ENCODE results near the gene FBH1. TPM values are rescaled to one million over a fixed set of nuclear protein-coding genes. Genes with fewer than 3 reads are reported as not detected.

Gene FBH1
- total and polyA plus RNA-seq, 9 of the 15 experiments (the other 6 are each of a cell fraction or from before 2014, with no cell fraction given) = 13.4 to 108 (median 77.8) TPM

DNA sequence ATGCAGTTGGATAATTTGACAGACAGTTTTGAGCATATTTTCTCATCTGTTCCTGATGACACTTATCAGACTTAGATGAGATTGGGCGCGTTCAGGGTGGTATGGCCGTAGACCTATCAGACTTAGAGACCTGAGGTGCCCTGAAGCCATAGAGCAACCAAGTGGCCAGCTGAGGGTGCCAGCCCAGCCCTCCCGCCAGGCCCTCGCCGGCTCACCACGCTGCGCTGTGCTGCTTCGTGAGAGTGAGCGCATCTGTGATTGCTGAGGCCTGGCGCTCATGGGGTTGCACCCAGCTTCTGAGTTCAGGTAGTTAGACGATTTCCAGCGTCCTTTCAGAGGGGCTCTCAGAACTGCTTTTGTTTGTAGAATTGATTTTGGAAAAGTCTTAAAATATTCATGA lies 10.2 kb downstream of the FBH1 start:
- ChIA-PET CTCF (ENCODE audit: low intra/inter-chr PET ratio) (no interaction called here), POLR2A (no interaction called here)
- Histone ChIP-seq H3K27ac (ENCODE audit: extremely low read depth, low read depth, low read length) (no peak overlapping the region), H4K20me1 (replicated peaks; ENCODE audit: control insufficient read depth, insufficient read depth, low read length) (peaks cover 15% of the 10 kb centered on the region; the same call in 1 of the 2 replicates), H3K27me3 (ENCODE audit: control insufficient read depth in 2 of 2, insufficient read depth in 2 of 2, low read length in 2 of 2) (no peaks in the 10 kb centered on the region), H2AFZ (ENCODE audit: low read depth, low read length) (no peak overlapping the region), H3K9ac (ENCODE audit: insufficient read depth in 1 of 2, low read depth in 2 of 2, low read length in 2 of 2) (0 out of 4 replicates have a peak overlapping the region, but pooled peaks of 1 of the 2 experiments have one; percentile 36), H3K4me1 (replicated peaks in 1 of 2; ENCODE audit: control insufficient read depth in 2 of 2, insufficient read depth in 2 of 2, low read length in 2 of 2) (peaks cover 30 to 34% of the 10 kb centered on the region in 2 experiments), H3K79me2 (ENCODE audit: control insufficient read depth, insufficient read depth, low read length) (peaks cover 85% of the 10 kb centered on the region), H3K9me1 (ENCODE audit: control insufficient read depth, insufficient read depth, low read length) (no peaks in the 10 kb centered on the region), H3K9me3 (replicated peaks; ENCODE audit: control insufficient read depth, insufficient read depth, low read depth, low read length) (peaks cover 3% of the 10 kb centered on the region; the same call in 1 of the 2 replicates), H3K4me2 (ENCODE audit: insufficient read depth, low read length) (no peak overlapping the region), H3K36me3 (ENCODE audit: control insufficient read depth, insufficient read depth, low read length) (peaks cover 62% of the 10 kb centered on the region), H3K4me3 (no peak overlapping the region)
- in situ Hi-C loops (cut with MboI) = no loop called here
- no peak for ATAC-seq
- intact Hi-C loops (cut with micrococcal nuclease) = no loop called here
- WGBS (ENCODE audit: insufficient coverage, low coverage, missing lambda C conversion rate) = 96% methylated on average over 13 of the region's 13 CpGs
- BruUV-seq (replicated peaks) = no TSS peak
- no peak for FAIRE-seq
- no peak for DNase-seq (ENCODE audit: extremely low read depth in 1 of 4, low spot score in 3 of 4)
- TF ChIP-seq CREM (IDR thresholded peaks at IDR 0.05; ENCODE audit: low read depth) (no peak), PHF8 (IDR thresholded peaks at IDR 0.05; ENCODE audit: borderline replicate concordance, low read length) (no peak), XRCC4 (IDR thresholded peaks at IDR 0.05; ENCODE audit: extremely low read depth, insufficient read depth, insufficient read length) (no peak), POLR2G (IDR thresholded peaks at IDR 0.05; ENCODE audit: low read depth, low read length) (0 out of 2 replicates have a peak, but pooled peaks have one; percentile 39), SMARCE1 (IDR thresholded peaks at IDR 0.05) (no peak), KLF6 (CRISPR knock-in tag; IDR thresholded peaks at IDR 0.05; ENCODE audit: borderline replicate concordance) (no peak), MAFK (IDR thresholded peaks at IDR 0.05; ENCODE audit: low read length) (no peak)
- TF ChIP-seq, protein P1, sequence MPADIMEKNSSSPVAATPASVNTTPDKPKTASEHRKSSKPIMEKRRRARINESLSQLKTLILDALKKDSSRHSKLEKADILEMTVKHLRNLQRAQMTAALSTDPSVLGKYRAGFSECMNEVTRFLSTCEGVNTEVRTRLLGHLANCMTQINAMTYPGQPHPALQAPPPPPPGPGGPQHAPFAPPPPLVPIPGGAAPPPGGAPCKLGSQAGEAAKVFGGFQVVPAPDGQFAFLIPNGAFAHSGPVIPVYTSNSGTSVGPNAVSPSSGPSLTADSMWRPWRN (IDR thresholded peaks at IDR 0.05; ENCODE audit: low read depth) = no peak

Measured in K562 (cell line).